GM19397 (cell line): Measurements from ENCODE around the gene SCMH1.
A peak's percentile ranks its signal among the peaks of the same experiment; 100 is the strongest.

Source experiments
- ATAC-seq: cut with Tn5 transposase; IDR thresholded peaks from one replicate; pipeline ENCODE4 v1.9.1; 2021; ENCODE audit warnings: mild to moderate bottlenecking, moderate library complexity; ENCODE audit not compliant: unreplicated experiment

SCMH1 gene

DNA sequence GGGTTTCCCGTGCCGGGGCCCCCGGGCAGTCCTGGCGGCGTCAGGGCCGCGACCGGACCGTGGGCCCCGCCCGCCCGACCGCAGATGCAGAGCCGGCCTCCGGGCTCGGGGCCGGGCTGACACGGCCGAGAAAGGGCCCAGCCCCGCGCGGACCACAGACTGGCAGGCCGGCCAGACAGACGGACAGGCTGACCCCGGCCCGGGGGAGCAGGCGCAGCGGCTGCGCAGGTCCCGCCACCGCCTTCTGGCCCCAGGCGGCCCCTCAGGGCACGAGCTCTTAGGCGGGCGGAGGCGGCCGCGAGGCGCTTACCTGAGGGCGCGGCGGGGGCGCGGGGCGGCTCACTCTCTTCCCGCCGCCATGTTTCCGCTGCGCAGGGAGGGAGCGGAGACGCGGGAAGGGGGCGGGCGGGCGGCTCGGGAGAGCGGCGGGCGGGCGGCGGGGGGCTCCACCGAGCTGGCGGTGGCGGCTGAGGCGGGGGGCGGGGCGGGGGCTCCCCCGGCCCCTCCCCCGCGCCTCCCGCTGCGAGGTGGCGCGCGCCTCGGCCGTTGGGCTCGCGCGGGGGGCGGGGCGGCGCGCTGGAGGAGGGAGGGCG lies at the start of gene SCMH1:
SCMH1 (minus strand) TSS at position 558 of the 593 bp plus-strand sequence. CDS start 56,173 bp downstream, outside the sequence.
- peak; percentile 39 for ATAC-seq

DNA sequence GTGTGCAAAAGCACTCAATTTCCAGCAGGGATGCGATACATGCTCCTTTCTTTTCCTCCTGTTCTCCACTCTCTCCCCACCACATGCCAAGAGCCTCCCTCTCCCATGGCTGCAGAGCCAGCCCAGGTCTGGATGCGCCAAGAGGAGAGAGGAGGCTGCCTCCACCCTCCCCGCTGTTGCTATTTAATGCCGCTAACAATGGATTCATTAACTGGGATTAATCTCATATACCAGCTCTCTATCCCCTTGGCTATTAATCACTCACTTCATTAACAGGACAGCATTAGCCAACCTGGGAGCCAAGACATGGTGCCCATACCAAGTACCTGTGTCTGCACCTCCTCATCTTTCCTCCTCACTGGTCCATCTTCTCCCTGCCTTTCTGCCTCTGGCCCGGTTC lies 49.1 kb upstream of the SCMH1 start:
- no peak for ATAC-seq

DNA sequence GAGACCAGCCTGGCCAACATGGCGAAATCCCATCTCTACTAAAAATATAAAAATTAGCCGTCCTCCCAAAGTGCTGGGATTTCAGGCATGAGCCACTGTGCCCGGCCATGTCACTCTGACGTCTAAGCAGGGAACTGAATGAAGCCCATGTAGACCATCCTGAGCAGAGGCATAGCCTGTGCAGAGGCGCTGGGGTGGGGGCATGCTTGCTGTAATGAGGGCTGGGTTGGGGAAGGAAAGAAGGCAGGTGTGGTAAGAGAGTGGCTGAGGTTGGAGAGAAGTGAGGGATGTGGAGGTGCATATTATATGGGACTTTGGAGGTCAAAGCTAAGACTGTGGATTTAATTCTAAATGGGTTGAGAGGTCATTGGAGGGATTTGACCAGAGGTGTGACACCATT lies 47.1 kb upstream of the SCMH1 start:
- ATAC-seq, result no peak

GRCh38 chr1:41286992-41287391 lies 44.9 kb upstream of the SCMH1 start:
- ATAC-seq, result no peak

DNA sequence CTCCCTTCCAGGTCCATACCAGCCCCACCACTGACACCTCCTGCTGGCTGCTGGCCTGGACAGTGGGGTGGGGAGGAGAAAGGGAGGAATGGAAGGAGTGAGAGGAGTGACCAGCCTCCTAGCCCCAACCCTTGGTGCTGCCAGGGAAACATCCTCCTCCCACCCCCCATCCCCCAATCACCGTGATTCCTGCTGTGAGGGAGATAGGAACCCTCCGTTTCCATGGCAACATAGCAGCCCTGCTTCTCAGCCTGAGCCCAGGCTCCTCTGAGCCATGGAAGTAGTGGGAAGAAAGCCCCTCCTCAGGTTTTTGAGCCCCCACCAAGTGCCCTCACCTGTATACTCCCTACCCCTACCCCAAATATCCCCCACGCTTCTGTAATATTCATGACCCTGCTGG lies 44.4 kb upstream of the SCMH1 start:
- no peak for ATAC-seq

DNA sequence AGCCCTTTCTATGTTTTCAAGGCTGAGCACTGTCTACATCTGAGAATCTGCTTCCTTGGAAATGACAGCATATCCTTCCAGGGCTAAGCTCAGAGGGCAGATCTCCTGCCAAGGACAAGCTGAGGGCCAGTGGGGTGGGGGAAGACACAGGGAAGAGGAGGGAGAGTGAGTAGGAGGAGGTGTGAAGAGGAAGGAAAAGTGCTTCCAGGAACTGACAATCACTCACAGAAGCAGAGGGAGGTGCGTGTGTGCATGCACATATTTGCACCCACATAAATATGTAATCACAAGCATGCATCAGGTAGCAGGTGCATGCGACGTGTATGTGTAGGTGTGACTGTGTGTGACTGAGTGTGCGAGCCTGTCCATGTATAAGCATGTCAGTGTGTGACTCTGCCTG lies 43.7 kb upstream of the SCMH1 start:
- ATAC-seq, result no peak

- no peak for ATAC-seq
These were observed 42.0 kb upstream of the SCMH1 start for GRCh38 chr1:41284121-41284520.

DNA sequence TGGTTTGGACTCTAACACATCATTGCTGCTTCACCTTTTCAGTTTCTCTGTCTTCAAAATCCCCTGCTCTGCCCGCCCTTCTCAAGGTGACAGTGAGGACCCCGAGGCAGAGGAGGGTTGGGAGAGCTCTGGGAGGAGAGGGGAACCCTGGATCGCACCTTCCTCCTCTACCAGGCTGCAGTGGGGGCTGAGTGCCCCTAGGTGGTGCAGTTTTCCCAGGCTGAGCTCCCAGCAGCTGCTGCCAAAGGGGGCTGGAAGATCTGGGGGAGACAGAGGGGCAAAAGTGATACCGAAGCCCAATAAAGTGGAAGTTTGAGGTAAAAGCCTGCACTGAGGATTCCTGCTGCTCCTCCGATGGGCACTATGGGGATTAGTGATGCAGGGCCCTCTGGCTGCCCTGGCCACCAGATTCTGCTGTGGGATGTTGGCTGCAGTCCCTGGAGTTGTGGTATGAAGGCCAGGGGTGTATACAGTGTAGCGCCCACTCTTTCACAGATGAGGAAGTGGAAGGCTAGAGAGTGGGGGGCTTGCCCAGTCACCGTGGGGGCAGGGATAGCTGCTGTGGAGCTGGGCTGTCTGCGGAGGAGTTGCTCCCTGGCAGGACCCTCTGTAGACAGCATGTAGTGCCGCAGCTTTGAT lies 40.7 kb upstream of the SCMH1 start:
- no peak for ATAC-seq

DNA sequence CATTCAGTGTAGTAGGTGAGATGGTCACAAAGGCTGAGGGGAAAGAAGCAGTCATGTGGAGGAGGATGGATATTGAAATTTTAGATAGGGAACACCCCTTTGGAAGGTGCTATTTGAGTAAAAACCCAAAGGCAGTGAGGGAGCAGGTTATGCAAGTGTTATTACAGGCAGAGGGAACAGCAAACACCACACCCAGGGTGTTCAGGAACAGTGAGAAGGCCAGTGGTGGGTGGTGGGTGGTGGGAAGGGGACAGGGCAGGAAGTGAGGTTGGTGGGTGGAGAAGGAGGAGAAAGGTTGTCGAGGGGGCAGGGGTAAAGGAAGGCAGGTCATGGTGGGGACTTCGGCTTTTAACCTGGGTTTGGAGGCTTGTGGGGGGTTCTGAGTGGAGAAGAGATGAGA lies 39.2 kb upstream of the SCMH1 start:
- ATAC-seq, result no peak

- no peak for ATAC-seq
These were observed 38.3 kb upstream of the SCMH1 start for GRCh38 chr1:41280202-41281032.

DNA sequence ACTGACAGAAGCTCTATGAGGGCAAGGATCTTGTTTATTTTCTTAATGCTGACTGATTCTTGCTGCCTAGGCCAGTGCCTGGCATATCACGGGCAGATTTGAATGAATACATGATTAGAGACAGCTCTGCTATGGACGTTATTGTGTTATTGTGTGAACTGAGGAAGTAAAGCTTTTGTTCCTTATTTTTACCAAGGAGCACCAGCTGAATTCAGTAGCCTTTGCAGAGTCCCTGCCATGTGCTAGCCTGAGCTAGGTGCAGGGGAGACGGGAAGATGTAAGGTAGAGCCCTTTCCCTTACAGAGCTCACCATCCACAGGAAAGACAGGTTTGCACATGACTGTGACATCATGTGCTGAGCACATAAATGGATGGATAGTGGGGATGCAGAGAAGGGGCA lies 36.0 kb upstream of the SCMH1 start:
- ATAC-seq, result no peak

- no peak for ATAC-seq
These were observed 35.4 kb upstream of the SCMH1 start for GRCh38 chr1:41277371-41277975.

GRCh38 chr1:41275831-41276230 lies 33.7 kb upstream of the SCMH1 start:
- no peak for ATAC-seq

GRCh38 chr1:41274752-41275545 lies 32.8 kb upstream of the SCMH1 start:
- ATAC-seq, result no peak

DNA sequence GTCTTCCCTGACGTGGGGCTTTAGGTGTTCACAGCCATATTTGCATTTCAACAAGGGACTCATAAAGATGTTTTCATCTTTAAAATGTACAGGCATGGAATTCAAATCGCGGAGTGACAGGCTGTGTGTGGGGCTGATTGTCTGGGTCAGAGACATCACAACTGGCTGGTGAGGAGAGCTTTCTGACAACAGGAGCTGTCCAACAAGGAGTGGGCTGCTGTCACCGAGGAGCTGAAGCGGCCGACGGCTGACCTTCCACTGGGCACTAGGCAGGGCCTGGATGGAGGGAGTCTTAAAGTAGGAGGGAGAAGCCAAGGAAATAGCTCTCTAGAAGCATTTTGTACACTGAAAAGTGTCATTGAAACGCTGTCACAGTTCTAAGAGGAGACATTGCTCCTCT lies 30.5 kb upstream of the SCMH1 start:
- no peak for ATAC-seq

DNA sequence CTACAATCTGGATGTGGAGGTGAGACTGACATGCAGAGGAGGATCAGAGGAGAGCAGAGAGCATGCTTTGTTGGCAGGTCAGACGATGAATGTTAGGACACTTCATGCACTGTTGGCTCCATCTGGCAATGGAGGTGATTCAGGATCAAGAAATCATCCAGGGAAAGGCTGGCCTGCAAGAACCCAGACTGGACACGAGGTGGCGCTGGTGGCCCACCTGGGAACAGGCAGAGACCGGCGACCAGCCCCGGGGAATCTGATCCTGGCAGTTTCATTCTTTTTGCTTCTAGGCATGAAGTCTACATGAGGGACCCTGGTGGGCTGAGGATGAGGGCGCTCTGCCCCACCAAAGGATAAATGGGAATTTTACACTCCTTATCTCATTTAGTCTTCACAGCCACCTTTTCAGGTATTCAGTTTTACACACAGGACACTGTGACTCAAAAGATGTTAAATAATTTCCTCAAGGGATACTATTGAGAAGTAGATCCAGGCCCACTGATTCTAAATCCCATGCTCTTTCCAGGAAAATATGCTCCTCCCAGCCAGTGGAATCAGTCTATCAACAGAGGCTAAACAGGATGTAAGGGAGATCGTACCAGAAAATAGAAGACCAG lies 26.2 kb upstream of the SCMH1 start:
- ATAC-seq, result no peak

GRCh38 chr1:41261926-41262618 lies 20.0 kb upstream of the SCMH1 start:
- no peak for ATAC-seq

DNA sequence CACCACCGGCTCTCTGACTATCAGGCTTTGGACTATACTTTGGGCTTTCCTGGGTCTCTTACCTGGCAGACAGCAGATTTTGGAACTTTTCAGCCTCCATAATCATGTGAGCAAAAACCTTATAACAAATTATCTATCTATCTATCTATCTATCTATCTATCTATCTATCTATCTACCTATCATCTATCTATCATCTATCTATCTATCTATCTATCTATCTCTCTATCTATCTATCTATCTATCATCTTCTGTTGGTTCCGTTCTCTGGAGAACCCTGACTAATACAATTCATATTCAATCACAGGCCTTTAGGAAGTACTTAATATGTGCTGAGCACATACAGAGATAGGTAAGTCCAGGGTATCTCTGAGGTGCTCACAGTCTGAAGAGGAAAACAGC lies 18.7 kb upstream of the SCMH1 start:
- ATAC-seq, result no peak

GRCh38 chr1:41259221-41259620 lies 17.1 kb upstream of the SCMH1 start:
- ATAC-seq, result no peak

DNA sequence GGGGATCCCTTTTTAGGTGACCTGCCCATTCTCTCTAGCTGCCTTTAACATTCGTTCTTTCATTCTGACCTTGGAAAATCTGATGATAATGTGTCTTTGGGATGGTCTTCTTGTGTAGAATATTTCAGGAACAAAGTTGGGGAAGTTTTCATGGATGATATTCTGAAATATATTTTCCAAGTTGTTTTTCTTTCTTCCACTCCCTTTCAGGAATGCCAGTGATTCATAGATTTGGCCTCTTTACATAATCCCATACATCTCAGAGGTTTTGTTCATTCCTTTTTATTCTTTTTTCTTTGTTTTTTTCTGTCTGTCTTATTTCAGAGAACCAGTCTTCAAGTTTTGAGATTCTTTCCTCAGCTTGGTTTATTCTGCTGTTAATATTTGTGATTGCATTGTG lies 13.9 kb upstream of the SCMH1 start:
- no peak for ATAC-seq
